Stimulated activated CD8-positive, alpha-beta memory T cell treated with anti-CD3 and anti-CD28 coated beads, Interleukin-12 subunit alpha, Interleukin-12 subunit beta, amount 100 ng/mL, for 24 hours (primary cell): Measurements from ENCODE around the gene ZC3H18.

Experiments
- DNase-seq: peaks from one replicate; pipeline ENCODE4 v3.0.0-alpha.2; 2020; ENCODE audit errors: extremely low read depth

ZC3H18 gene

GRCh38 chr16:88581033-88581432, 10.8 kb downstream of the ZC3H18 start:
- DNase-seq, result no peak

GRCh38 chr16:88582912-88583575, 12.8 kb downstream of the ZC3H18 start:
- no peak for DNase-seq

GRCh38 chr16:88584676-88585075, 14.5 kb downstream of the ZC3H18 start:
- no peak for DNase-seq

GRCh38 chr16:88585269-88585668, 15.1 kb downstream of the ZC3H18 start:
- no peak for DNase-seq

- no peak for DNase-seq
Observed at GRCh38 chr16:88585927-88586581, 15.9 kb downstream of the ZC3H18 start.

GRCh38 chr16:88588148-88588547, 17.9 kb downstream of the ZC3H18 start:
- DNase-seq, result no peak

GRCh38 chr16:88588754-88589153, 18.6 kb downstream of the ZC3H18 start:
- no peak for DNase-seq

- DNase-seq, result no peak
Observed at GRCh38 chr16:88589441-88589840, 19.2 kb downstream of the ZC3H18 start.

- no peak for DNase-seq
Observed at GRCh38 chr16:88591577-88592021, 21.4 kb downstream of the ZC3H18 start.

GRCh38 chr16:88593061-88593460, 22.9 kb downstream of the ZC3H18 start:
- no peak for DNase-seq

GRCh38 chr16:88593489-88593888, 23.3 kb downstream of the ZC3H18 start:
- no peak for DNase-seq

GRCh38 chr16:88593910-88594309, 23.7 kb downstream of the ZC3H18 start:
- no peak for DNase-seq

GRCh38 chr16:88595101-88595500, 24.9 kb downstream of the ZC3H18 start:
- no peak for DNase-seq

- DNase-seq, result no peak
Observed at GRCh38 chr16:88595921-88596320, 25.7 kb downstream of the ZC3H18 start.

- no peak for DNase-seq
Observed at GRCh38 chr16:88596483-88596882, 26.3 kb downstream of the ZC3H18 start.

- no peak for DNase-seq
Observed at GRCh38 chr16:88597856-88598491, 27.8 kb downstream of the ZC3H18 start.

- no peak for DNase-seq
Observed at GRCh38 chr16:88599092-88599733, 29.0 kb downstream of the ZC3H18 start.

GRCh38 chr16:88599825-88600538, 29.8 kb downstream of the ZC3H18 start:
- DNase-seq, result no peak

- no peak for DNase-seq
Observed at GRCh38 chr16:88600539-88600896, 30.3 kb downstream of the ZC3H18 start.

GRCh38 chr16:88601313-88602036, 31.3 kb downstream of the ZC3H18 start:
- DNase-seq, result no peak

GRCh38 chr16:88602091-88602490, 31.9 kb downstream of the ZC3H18 start:
- no peak for DNase-seq
